Activated T-cell treated with anti-CD3 and anti-CD28 coated beads for 1 hour (primary cell): ENCODE measurements around the gene ARID2.

Experiments
- DNase-seq: peaks from one replicate; pipeline ENCODE4 v3.0.0-alpha.2; 2020; ENCODE audit warnings: low read depth

Gene ARID2

DNA sequence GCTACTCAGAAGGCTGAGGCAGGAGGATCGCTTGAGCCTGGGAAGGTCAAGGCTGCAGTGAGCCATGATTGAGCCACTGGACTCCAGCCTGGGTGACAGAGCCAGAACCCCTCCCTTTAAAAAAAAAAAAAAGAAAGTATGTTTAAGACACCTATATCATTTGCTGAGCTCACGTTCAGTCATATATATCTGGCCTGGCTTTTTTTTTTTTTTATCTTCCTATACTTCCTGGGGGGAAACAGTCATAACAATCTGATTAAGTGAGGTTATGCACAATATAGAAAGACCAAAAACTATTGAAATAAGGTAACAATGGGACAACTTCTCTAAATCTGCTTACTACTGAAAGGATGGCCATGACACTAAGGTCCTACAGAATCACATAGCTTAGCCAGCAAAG, 9.4 kb upstream of the ARID2 start:
- DNase-seq = no peak

DNA sequence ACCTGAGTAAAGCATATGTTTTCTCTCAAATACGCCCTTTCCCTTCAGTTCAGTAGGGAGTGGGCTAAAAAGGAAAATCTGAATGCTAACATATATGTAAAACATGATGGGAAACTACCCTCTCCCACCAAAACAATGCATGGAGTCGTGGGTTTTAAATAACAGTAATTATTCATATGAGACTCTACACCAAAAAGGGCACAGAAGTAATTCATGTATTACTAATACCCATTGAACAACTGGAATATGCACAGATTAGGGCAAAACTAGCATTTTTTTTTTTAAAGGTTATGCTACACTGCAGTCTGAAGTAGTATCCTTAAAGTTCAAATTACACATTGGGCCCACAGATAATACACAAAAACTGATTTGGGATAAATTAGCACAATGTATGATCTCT, 8.1 kb upstream of the ARID2 start:
- no peak for DNase-seq

DNA sequence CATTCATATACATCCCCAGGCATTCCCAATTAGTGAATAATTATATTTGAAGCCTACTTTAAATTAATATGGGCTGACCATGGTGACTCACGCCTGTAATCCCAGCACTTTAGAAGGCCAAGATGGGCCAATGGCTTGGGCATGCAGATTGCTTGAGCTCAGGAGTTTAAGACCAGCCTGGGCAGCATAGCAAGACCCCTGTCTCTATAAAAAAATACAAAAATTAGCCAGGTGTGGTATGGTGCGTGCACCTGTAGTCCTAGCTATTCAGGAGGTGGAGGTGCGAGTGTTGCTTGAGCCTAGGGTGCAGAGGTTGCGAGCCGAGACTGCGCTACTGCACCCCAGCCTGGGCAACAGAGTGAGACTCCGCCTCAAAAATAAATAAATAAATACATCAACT, 7.6 kb upstream of the ARID2 start:
- DNase-seq = no peak

DNA sequence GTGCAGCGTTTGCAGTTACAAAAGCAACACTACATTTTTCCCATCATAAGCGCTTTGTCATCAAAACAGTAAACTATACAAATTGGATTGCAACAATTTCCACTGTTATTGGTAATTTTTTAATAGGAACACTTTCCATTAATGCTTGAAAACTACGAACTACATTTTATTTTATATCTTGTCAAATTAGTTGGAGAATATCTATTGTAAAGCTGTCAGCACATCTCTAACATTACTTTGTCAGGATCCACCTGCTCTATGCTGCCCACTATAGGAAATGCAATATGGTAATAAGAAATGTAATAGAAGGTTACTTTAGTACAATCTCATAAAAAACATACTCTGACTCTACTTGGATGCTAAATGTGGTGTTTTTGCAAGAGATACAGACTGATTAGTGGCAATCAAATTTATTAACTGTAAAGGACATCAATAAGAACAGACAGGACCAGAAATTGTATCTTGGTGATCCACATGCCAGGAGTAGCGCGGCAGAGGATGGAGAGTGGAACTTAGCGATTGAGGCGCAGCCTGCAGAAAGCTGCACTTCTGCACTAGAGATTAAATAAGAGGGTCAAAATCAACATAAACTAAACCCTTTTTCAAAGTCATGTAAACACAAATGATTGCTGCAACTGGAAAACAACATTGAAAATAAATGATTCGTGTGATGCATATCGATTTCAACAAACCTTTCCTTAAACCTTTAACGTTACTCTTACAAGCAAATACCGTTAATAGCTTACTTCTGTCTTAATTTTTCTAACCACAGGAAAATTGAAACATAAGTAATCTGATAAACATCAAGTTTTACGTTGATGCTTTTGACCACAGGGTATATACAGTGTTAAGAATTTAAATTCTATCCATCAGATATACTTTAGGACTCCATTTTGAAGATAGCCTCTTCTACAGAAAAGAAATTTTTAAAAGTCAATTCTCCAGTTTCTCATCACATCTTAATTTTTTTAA, 3.6 kb upstream of the ARID2 start:
- DNase-seq = no peak

DNA sequence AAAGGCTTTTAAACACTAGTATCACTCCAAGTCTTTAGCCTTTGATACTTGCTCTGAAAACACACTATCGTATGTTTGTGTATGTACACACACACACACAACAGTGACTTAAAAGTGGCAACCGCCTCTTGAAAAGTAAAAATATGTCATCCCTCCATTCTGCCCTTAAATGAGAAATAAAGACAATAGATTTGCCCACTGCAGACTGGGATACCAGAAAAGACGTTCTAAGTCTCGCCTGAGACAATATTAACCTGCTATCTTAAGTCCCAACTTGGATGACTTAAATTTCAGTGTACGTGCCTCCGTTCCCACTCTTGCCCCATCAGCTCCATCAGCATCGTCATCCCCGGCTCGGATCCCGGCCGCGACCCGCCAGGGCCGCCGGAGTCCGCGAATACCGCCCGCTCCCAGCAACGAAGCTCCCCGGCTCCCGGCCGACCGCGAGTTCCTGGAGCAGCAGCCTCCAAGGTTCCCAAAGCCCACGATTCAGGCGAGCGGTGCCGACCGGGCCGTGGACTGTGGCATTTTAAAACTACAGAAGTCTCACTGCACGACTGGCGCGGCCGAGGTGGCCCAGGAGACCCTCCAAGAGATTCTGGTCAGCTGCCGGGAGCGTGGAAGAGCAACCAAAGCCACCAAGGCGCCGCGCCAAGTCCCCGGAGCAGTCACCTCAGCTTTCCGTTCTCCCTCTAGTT, 2.8 kb upstream of the ARID2 start:
- DNase-seq = peak; percentile 16

DNA sequence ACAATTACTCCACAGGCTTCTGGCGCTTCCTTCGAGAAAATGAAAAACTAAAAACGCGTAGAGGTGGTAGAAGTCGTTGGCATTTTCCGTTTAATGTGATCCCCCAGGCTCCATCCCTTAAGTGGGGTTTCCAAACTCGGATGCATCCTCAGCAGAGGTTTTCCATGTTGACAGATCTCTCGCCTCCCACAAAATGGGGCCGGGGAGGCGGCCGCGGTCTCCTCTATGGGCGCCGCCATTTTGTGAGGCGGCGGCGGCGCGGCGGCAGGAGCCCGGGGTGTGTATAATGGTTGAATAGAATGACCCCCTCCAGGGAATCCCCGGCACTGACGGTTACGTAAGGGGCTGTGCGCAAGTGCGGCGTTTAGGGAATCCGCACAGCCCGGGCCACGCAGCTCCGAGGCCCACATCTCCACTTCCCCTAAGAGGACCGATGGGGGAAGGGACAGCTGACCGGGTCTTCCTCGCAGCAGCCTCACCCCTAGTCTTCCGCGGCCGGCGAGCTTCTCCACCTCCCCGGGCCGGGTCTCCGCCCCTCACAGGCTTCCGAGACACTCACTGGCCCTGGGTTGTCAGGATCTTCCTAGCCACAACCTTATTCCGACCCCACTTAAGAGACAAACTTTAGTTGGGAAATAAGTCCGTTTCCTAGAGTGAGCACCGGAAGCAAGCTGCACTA, 2.1 kb upstream of the ARID2 start:
- DNase-seq = peak; percentile 72

DNA sequence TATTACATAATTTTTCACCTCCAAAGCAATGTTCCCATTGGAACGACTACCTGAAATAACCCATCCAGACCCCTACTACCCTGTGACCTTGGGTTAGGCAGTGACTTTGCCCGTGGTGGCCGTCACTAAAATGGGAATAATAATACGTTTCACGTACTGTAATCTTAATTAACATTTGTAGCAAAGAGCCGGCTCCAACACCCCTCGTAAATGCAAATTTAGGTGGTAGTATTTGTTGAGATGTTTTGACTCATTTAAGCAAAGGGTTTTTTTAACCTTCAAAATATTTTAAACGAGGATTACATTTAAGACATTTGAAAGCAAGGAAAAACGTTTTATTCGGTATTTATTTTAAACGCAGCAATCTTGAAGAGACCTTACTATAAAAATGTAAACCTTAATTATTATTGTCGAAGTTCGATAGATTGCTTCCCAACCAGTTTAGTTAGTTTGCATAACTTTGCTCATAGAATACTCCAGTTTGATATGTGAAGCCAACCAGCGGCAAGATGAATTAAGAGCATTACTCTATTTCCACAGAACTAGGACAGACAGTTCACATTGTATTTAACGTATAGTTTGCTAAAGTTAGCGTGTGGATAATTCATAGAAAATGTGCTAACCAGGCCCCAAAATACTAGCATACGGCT, 1.4 kb upstream of the ARID2 start:
- no peak for DNase-seq

DNA sequence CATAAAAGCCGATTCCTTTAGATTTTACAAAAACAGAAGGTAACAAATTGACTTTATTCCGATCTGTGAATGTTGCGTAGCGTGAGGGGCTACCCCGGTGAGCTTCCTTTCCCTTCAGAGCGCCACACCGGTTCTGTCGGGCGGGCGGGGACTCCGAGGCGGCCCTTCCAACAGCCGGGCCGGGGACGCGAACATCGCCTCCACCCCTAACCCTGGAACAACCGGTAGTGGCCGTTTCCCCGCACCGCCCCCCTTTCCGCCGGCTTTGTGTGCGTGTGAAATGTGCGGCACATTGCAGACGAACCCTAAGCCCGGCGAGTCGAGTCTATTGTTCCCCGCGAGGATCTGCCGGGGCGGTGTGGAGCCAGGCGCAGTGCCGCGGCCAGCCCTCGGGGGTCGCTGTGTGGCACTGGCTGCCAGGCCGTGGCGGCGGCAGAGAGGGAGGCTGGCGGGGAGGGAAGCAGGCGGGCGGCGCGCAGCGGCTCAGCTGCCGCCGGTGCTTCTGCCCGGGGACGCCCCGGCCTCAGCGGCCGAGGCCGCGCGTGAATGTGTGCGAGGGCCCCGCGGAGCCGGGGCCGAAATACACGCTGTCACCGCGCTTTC, 775 bp upstream of the ARID2 start:
- DNase-seq = peak; percentile 94

DNA sequence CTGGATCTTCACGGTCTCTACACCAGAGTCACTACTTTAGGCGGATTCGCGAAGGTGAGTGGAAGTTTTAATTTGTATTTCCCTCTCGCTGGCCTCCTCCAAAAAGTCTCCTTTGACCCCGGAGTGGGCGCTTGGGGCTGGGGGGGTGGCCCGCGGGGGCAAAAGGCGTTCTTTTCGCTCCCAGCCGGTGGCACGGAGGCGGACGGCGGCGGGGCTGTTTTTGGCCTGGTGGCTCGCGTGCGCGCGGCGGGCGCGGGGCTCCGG, 510 bp downstream of the ARID2 start:
- peak; percentile 33 for DNase-seq

DNA sequence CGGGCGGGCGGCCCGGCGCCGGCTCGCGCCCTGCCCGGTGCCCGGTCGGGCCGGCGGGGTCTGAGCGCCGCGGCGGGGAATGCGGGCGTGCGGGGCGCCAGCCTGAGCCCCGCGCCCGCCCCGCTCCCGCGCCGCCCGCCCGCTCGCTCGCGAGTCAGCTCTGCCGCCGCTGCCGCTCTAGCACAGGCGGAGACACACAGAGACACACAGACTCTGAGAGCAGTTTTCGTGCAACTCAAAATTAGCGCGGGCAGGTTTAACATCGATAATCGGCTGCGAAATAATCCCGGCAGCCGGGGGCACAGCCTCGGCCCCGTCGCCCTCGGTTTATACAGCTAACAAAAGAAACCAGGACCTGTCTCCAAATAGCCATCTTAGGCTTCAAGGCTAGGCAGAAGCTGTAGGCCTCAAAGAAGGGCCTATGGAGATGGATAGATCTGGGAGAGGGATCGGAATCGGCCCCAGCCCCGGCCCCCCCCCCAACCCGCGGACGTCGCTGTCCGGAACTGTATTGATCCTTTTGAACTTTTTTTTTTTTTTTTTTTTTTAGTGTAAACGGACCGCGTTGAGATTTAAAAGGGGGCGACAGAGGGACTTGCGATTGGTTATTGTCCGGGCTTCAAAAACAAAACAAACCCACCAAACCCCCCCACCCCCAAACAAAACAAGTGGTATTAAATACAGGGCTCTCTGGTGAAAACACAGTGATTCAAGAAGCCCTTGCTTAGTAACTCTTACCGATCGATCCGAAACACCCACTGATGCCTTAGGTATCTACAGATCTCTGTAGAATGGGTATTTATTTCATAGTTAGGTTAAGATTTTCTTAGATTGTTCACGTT, 1.1 kb downstream of the ARID2 start:
- peak; percentile 40 for DNase-seq

DNA sequence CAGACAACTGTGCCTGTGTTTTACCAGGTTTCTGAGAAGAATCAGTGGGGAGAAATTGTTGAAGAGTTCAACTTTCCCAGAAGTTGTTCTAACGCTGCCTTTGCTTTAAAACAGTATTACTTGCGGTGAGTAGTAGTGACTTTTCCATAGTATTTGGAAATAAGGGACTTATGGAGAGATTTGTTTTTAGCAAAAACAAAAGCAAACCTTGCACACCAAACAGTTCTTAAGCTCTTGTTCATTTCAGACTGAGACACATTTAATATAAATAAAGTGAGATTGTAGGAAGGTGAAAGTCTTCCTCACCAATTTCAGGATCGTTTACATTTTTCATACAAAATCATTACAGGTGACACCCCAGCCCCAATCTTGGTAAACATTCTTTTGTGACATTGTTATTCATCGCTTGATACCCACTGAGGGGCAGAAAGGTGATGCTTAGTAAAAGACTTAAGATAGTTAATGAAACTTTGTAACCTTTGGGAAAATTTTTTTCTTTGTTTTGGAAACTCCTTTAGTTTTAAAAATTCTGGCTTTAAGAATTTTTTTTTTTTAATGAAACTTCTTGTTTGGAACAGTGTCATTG, 1.8 kb downstream of the ARID2 start:
- DNase-seq = no peak

DNA sequence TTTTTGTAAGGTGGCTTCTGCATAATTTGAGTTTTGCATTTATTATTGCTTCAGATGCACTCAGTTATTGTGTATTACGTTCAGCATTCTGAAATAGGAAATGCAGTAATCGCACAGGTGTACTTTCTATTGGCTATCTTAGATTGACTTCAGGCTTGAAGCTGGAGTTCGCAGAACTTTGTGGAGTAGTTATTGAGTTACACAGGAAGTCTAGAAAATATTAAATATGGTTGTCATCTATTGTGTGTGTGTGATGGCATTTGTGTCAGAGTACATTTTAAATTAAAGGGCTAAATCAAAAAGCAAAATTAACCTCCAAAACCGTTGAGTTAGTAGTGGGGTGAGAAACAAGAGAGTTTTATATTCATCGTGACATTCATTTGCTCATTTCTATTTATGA, 2.7 kb downstream of the ARID2 start:
- DNase-seq = no peak

DNA sequence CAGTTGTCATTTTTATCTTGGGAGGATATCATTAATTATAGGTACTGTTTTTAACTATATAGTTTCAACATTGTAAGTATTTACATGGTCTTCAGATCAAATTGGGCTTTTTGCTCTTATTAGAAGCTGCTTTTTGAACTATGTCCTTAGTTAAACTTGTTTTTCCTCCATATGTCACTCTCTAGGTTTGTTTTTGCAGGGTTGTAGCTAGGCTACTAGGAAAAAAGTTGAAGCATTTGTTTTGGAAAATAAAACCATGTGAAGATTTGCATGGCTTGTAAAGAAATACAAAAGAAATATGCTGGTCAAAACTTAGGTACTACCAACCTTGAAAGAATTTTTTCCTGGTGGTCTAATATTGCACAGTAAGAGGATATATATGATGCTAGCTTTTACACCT, 3.4 kb downstream of the ARID2 start:
- DNase-seq = no peak

DNA sequence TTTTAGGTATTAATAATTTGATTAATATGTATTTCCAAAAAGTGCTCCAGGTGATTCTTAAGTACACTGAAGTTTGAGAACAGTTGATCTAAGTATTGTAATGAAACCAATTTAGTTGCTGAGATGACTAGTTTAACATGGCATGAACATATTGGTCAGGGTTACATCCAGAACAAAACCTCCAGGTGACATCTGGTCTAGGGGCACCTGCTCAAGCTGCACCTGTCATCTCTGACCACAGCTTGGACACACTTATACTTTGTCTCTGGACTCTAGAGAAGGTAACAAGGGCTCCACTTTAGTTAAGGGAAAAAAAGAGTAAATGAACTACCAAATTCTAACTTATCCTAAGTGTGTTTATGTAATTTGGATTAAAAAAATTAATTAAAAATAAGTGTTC, 8.1 kb downstream of the ARID2 start:
- DNase-seq = no peak

DNA sequence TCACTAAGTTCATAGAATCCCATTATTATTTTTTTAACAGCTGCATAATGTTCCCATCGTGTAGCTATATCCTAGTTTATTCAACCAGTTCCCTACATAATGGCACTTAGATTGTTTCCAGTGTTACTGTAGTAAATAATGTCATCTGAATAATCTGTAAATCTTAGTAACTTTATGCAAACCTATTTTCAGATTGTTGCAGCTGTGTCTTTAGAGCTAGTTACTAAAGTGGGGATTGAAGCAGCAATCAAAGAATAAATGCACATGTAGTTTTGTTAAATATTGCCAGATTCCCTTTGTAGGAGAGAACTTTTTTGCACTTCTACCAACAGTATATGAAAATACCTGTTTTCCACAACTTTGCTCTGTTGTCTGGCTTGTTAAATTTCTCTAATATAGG, 13.1 kb downstream of the ARID2 start:
- no peak for DNase-seq

DNA sequence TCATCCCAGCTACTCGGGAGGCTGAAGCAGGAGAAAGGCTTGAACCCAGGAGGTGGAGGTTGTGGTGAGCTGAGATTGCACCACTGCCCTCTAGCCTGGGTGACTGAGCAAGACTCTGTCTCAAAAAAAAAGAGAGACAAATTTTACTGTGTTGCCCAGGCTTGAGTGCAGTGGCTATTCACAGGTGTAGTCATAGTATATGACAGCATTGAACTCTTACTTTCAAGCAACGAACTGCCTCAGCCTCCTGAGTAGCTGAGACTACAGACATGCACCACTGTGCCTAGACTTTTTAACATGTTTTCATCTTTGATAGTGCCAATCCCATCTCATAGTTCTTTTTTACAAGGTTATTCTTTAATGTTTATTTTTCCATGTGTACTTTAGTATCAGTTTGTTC, 13.7 kb downstream of the ARID2 start:
- DNase-seq = no peak

DNA sequence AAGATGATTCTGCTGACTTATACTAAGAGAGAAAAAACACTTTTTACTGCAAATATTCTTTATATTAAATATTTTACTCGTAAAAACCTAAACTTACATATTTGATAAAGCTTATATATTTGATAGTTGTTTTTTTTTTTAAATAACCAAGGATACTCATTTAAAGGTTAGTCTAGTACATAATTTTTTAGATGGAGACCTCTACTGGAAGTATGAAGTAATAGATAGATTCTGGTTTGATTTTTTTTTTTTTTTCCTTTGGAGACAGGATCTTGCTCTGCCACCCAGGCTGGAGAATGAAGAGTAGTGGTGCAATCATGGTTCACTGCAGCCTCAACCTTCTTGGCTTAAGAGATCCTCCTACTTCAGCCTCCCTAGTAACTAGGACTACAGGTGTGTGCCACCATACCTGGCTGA, 16.4 kb downstream of the ARID2 start:
- no peak for DNase-seq

DNA sequence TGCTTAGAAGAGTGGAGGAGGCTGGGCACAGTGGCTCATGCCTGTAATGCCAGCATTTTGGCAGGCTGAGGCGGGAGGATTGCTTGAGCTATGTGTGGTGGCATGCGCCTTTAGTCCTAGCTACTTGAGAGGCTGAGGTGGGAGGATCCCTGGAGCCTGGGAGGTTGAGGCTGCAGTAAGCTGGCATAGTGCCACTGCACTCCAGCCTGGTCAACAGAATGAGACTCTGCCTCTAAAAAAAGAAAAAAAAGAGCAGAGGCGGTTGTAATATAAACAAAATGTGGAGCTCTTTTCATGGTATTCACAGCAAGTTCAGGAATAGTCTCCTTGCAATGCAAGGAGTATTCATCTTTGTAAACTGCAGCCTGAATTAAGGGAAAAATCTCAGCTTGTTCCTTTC, 27.2 kb downstream of the ARID2 start:
- no peak for DNase-seq

DNA sequence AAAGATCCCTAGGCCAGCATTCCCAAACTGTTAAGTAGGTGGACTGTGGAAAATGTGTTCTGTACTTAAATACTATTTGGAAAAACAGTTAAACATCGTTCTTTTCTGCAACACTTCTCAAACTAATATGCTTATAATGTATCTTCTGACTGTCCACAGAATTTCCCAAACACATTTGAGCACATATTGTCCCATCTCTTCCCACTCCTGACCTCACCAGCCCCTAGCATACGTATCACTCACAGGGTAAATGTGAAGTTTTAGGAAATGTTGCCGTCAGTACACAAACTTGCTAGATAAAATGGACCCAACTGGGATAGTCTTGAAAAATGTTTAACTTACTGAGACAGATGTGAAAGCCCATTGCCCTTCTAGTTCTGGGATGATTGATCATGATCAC, 27.7 kb downstream of the ARID2 start:
- no peak for DNase-seq

DNA sequence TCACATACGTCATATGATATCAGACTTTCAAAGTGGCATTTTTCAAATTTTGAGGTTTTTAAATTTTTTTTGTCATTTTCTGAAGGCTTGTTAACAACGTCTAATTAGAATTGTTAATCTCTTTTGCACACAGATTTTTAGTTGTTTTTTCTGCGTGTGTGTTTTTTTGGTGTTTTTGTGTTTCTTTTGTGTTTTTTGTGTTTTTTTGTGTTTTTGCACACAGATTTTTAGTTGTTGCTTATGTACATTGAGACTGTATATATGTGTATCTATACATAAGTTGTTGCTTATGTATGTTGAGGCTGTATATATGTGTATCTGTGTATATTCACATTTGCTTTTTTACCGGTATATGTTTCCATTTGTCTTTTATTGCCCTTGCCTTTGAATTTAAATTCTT, 30.8 kb downstream of the ARID2 start:
- no peak for DNase-seq
